LoVo (cell line): Measurements from ENCODE around the gene CRLF1.

Source experiments
- DNase-seq: peaks from one replicate; pipeline ENCODE4 v3.0.0-alpha.2; 2016; ENCODE audit warnings: low spot score

Gene CRLF1, protein sequence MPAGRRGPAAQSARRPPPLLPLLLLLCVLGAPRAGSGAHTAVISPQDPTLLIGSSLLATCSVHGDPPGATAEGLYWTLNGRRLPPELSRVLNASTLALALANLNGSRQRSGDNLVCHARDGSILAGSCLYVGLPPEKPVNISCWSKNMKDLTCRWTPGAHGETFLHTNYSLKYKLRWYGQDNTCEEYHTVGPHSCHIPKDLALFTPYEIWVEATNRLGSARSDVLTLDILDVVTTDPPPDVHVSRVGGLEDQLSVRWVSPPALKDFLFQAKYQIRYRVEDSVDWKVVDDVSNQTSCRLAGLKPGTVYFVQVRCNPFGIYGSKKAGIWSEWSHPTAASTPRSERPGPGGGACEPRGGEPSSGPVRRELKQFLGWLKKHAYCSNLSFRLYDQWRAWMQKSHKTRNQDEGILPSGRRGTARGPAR

DNA sequence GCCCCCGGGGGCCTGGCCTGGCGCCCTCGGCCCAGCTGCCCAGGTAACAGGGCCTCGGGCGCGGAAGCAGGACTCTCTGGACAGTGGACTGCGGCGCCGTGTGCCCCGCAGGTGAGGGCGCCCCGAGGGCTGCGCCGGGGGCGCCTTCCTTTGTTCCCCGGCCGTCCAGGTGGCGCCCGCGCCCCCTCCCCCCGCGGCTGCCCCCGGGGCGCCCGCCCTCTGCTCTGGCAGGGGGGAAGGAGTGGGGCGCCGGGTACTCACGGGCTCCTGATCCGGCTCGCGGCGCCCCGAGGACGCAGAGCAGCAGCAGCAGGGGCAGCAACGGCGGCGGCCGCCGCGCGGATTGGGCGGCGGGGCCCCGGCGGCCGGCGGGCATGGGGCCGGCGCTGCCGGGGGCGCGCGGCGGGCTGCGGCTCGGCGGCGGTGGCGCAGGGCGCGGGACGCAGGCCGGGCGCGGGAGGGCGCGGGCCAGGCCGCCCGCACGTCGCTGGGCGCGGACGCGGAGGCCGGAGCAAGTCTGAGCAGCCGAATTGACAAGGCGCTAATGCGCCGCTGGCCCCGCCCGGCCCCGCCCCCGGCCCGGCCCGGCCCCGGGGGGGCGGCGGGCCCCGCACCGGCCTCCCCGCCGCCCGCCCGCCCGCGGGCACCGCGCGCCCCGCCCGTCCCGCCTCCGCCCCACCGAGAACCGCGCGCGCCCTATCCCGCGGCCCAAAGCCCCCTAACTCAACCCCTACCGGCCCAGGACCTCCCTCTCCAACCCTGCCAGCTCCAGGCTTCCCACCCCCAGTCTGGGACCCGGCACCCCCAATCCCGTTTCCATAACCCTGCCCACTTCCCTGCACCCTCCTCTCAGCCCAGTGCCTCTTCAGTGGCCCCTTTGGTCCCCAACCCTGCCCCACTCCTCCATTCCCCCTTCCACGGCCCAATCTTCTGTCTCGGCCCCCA lies at the start of gene CRLF1:
Gene CRLF1, minus strand, starts transcription at position 519 of the 945 bp plus-strand sequence. Its CDS starts 143 bp downstream, at position 376.
- no peak for DNase-seq

DNA sequence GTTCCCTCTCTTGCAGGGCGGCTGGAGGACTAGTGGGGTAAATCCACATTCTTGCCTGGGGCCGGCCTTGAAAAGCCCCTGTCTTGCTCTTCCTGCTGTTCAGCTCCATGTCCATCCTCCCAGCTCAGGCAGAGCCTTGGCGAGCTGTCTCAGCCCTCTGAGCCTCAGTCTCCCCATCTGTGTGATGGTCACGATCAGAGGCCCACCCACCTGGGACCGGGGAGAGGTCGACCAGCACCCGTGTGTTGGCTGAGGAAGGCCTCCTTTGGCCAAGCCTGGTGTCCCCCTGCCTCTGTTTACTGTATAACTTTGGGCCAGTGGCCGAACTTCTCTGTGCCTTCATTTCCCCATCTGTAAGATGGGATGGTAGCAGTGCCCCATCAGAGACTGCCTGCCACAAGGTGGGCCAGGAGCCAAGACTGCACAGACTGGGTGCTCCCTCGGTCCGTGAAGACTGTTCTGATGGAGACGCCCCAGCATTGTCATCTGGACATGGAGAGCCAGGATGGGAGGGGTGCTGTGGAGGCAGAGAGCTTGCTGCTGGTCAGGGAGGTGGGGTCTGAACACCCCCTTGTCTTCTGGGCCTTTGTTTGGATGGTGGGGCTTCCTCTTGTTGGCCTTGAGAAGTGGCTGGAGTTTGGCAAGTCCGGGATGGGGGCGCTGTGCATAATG lies 48.7 kb upstream of the CRLF1 start:
- no peak for DNase-seq

DNA sequence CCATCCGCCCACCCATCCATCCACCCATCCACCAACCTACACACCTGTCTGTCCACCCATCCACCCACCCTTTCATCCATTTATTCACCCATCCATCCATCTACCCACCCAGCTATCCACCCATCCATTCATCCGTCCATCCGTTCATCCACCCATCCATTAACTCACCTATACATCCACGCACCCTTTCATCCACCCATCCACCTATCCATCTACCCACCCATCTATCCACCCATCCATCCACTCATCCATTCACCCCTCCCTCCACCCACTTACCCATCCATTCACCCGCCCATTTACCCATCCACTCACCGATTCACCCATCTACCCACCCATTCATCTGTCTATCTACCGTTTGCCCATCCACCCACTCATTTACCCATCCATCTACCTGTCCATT lies 47.9 kb upstream of the CRLF1 start:
- DNase-seq, result no peak

DNA sequence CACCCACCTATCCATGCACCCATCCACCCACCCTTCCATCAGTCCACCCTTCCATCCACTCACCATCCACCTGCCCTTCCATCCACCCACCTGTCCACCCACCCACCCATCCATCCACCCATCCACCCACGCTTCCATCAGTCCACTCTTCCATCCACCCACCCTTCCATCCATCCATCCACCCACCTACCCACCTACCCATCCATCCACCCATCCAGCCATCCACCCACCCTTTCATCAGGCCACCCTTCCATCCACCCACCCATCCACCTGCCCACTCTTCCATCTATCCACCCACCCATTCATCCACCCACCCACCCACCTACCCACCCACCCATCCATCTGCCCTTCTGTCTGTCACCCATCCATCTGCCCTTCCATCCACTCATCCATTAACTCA lies 47.3 kb upstream of the CRLF1 start:
- no peak for DNase-seq

DNA sequence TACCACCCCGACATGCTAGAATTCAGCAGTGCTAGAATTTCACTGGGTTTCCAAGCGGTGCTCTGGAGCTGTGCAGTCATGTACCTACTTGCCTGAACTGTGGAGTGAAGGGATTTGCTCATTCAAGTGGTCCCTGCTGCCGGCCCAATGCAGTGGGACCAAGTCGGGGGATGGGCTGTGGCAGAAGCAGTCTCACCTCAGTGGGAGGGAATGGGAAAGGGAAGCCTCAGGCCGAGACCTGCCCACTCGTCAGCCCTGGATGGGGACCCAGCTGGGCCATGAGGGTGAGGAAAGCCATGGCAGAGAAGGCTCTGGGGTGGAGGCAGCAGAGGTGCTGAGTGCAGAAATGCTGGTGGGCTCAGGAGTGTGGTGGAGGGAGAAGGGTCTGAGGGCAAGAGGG lies 45.1 kb upstream of the CRLF1 start:
- DNase-seq, result no peak

DNA sequence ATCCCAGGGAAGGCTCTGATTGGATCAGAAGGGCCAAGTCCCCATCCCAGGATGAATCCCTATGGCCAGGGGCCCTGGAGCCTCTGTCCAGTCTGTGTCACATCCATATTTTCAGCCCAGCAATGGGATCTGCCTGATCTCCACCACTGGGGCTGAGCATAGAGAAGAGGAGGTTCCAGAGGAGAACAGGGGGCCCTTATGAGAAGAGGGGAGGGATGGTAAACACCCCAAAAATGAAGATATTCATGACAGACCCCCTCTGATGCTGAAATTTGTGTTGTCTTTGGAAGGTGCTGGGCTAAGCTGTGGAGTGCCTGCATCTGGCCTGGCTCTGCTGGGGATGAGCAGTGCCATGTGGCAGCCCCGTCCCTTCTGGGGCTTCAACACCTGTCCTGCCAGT lies 44.7 kb upstream of the CRLF1 start:
- DNase-seq, result no peak

DNA sequence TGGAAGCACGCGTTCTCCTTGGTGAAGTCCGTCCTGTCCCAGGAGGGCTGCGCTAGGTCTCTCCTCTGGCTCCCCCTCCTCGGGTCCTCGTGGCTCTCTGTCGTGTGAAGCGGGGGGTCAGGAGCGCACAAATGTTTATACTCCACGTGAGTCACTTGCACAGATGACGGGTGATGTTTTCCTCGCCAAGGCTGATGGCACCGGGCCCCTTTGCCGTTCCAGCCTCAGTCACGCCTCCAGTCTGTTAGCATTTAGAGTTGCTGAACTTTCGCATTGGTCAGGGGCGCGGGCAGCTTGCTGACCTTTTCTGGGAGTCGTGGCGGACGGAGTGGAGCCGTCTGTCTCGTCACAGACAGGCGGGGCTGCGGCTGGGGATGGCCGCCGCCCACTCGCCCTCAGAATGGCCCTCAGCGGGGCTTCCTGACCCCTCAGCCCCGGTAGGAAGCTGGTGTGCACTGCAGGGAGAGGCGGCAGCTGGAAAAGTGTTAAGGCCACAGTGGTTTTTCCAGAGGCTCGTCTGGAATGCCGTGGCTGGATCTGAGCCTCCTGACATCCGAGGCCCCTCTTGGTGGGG lies 44.0 kb upstream of the CRLF1 start:
- no peak for DNase-seq

DNA sequence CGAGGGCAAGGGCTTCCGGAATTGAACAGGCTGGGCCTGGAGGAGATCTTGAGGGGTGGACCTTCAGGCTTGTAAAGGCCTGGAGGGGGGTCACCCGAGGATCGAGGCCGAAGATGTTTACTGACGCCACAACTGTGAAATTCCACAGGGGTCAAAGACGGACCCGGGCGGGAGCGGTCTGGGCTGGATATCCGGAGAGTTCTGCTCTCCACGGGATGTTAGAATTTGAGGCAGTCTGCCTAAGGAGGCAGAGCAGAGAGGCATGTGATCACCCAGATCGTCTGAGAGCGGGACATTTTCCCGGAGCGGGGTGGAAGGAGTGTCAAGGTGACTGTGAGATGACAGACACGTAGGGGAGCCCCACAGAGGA lies 43.4 kb upstream of the CRLF1 start:
- DNase-seq, result no peak

DNA sequence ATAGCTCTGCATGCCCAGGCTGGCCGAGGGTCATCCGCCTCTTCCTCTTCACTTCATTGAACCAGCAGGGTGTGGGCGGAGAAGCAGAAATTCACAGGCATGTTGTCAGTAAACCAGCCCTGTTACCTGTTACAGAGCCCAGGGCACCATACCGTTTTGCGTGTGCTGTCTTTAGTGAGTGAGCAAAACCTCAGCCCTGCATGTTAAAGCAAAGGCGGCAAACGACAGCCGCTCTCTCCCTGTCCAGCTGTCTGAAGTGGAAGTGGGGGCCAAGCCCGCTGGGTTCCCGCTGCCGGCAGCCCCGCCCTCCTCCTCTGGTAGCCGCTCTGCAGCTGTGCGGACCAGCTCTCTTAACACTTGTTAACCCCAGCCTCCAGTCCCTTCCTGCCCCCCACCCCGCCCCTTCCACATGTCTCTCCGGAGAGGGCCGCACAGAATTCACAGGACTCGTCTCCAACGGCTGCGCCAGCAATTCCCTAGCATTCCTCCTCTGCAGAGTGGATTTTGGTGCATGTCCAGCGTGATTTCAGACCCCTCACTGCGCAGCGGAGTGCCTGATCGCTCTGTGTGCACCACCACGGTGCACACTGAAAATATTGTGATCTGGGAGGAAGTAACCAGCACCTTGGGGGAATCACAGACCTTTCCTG lies 42.9 kb upstream of the CRLF1 start:
- no peak for DNase-seq

DNA sequence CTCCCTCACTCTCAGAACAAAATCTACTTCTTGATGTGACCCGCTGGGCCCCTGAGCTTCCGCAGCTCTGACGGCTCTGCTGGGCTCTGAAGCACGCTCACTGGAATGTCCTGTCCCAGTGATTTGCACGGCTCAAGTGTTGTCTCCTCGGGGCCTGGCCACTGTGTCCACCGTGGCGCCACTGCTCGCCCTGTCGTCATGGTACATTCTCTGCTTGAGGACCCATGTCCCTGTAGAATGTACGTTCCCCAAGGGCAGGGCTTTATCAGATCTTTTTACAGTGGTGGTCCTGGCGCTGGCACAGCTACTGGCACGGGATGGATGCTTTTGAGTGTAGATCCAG lies 42.3 kb upstream of the CRLF1 start:
- no peak for DNase-seq

DNA sequence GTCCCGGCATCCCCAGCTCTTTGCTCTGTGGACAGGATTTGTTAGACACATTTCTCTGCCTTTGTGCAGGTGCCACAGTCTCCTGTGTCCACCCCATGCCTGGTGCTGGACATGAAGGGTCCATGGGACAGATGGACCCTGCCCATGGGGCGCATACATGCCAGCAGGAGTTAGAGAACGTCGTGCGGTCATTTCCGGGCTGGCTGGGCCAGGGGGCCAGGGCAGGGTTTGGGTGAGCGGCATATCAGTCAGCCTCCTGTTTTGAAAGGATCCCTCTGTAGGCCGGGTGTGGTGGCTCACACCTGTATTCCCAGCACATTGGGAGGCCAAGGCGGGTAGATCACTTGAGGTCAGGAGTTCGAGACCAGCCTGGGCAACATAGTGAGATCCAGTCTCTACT lies 41.2 kb upstream of the CRLF1 start:
- DNase-seq, result no peak

DNA sequence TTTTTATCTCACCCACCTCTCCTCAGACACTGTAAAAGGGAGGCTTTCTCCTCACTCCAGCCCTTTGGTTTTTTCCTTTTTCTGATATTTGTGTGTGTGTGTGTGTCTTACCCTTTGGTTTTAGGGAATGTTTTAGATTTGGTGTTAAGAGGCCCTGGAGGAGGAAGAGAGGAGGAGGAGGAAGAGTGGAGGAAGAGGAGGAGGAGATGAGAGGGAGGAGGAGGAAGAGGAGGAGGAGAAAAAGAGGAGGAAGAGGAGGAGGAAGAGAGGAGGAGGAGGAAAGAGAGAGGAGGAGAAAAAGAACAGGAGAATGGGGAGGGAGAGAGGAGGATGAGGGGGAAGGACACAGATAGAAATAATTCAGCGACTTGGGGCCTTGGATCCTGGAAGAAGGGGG lies 40.8 kb upstream of the CRLF1 start:
- DNase-seq, result no peak

DNA sequence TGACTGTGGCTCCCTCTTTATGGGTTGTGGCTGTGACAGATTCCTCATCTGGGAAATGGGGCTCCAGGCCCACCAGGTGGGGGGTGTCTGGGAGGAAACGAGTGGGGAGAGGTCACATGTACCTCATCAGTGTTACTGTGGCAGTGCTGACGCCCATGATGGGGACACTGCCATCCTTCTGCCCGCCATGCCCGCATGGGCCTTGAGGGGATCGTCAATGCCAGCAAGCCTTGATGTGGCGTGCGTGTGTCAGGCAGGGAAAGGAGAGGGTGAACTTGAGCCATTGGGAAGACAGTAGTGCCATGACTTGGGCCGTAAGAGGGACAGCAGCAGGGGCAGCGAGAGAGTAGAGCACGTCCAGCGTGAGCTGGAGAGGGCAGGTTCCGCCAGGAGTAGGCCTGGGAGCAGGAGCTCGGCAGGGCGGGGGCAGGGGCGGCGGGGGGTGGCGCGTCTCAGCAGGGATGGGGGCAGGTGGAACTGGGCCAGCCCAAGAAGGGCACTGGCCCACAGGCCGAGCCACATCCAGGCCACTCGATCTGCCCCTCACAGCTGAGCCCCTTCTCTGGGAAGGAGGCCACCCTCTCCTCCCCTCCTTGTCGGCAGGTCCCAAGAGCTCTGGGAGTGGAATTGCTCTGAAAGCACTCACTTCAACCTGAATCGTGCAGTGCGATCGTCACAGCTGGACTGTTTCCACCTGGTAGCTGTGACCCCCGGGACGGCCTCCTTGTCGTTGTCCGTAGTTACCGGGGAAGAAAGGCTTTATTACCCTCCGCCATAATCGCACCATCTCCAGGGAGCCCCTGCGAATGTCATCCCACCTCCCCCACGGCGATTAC lies 40.2 kb upstream of the CRLF1 start:
- no peak for DNase-seq

DNA sequence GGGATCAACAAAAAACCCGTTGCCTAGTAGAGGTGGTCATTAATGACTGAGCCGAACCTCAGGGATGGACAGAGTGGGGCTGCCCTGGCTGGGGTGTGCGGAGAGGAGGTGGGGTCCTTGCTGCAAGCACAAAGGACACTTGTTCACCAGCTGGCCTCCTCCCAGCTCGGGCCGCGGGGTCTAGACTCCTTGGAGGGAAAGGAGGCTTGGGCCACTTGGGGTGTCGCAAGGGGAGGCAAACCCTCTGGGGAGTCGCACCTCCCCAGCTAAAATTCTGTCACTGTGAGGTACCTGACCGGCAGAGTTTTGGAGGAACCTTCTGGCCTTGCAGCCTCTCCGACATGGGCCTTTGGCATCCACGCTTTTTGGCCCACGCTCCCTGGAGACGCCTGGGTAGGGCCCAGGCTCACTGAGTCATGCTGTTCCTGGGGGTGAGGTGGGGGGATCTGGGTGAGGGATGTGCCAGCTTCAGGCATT lies 38.5 kb upstream of the CRLF1 start:
- DNase-seq, result no peak

DNA sequence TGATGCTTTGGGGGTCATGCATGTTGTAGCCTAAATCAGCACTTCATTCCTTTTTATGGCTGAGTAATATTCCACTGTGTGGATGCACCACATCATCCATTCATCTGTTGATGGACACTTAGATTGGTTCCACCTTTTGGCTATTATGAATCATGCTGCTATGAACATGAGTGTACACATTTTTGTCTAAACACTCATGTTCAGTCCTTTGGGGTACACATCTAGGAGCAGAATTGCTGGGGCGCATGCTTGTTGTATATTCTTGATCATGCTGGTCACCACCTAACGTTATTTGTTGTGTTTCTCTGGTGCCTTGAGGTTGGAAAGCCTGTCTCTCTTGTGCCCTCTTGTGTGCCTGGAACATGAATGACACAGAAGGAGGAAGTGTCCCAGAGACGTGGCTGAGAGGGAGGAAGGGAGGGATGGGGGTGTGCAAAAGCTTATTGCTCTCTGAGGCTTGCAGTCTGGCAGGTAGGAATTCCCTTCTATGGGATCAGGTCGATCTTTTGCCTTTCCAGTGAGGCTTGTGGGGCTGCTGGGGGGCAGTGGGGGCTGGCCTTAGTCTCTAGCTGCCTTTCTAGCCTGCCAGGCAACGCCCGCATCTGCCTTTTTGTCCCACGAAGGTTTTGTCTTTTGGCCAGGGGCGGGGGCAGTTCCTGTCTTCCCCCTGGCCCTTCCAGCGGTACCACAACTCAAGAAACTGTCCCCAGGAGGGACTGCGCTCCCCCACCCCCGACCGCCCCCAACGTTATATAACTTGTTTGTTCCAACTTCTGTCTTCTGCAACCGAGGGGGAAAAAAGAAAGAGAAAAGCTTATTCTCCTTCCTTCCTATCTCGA lies 37.8 kb upstream of the CRLF1 start:
- no peak for DNase-seq

DNA sequence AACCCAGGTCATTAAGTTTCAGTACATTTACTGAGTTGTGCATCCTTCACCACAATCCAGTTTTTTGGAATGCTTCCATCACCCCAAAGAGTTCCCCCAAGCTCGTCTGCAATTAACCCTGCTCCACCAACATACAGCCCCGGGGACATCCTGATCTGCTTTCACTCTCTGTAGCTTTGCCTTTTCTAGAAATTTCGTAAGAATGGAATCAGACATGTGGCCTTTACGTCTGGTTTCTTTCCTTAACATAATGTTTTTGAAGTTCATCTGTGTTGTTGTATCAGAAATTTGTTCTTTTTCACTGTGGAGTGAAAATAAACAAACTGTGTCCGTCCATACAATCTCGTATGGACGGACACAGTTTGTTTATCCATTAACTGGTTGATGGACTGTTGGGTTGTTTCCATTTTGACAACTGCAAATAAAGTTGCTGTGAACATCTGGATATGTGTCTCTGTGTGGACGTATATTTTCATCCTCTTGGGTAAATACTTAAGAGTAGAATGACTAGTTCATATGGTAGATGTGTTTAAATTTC lies 33.2 kb upstream of the CRLF1 start:
- no peak for DNase-seq

DNA sequence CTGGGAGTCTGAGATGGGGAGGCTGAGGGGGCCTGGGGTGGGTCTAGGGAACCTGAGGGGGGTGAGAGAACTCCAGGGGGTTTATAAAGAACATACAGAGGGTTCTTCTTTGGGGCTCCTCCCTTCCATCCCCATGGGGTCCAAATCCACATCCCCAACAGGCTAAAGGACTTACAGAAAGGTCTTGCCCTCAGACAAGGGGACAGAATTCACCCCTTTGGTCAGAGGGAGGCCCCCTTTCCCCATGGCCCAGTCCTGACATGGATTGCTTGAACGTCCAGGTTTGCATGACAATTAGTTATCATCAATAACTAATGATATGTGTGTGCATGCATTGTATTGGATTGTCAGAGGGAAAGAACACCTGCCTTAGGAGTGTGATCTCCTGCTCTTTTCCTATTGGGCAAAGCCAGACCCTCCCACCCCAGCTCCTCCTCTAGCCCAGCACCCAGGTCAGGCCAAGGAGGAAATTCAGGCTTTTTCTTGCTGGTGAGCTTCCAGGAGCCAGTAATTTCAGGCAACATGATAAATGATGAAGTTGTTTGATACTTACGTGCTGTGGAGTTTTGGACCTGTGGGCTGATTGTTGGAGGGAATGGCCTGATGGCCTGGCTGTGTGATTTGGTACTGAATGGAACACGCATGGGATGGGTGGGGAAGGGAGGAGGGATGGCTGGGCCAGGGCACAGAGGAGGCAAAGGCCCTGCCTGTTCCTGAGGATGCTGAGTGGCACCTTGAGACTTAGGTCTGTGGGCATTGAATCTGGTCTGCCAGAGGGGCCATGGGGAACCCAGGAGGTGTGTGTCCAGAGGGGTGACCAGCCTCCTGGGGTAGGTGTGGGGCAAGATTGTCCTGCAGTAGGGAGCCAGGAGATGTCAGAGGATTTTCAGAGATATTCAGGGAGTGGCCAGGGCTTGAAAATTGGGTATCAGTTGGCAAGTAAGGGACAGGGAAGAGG lies 31.4 kb upstream of the CRLF1 start:
- DNase-seq, result peak; percentile 46

DNA sequence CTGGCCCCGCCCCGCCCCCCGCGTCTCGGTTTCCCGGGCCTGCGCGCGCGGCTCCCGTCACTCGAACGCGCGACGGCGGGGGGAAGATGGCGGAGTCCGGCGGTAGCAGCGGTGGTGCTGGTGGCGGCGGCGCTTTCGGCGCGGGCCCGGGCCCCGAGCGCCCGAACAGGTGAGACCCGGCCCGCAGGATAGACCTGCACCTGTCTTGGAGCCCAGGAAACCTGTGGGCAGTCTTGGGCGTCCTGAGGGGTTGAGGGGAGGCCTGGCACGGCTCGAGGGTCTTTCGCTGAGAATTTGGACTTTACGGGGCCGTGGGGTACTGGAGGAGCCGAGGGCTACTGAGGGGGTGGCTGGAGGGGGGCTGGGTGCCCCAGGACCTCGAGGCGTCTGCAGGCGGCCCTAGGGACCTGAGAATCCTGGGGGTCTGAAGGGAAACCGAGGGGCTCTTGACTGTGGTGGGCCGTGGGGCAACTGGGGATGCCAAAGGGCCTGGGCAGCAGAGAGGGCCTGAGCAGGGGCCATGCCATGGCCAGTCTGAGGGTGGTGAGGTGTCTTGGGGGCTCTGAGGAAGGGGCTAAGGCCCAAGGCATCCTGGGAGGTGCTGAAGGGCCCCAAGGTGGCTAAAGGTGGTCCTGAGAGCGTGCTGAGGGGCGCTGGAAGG lies 30.5 kb upstream of the CRLF1 start, which contains the start of gene KLHL26:
Gene KLHL26, plus strand, starts transcription at position 60 of the 661 bp plus-strand sequence. Its CDS starts 27 bp downstream, at position 87.
- no peak for DNase-seq
